SK-N-SH (cell line): Measurements from ENCODE around the gene KASH5.

ENCODE experiments used
- CTCF ChIP-seq: fragments of 200-600 bp; sonication (generic); IDR thresholded peaks from 2 replicates; pipeline ENCODE4 v1.6.1; 2017; ENCODE audit warnings: antibody characterized with exemption, mild to moderate bottlenecking, moderate library complexity
- EZH2phosphoT487 ChIP-seq: fragments of 200-600 bp; sonication (generic); IDR thresholded peaks from 2 replicates; pipeline ENCODE4 v1.6.1; 2017; ENCODE audit warnings: low read depth, mixed run types, mild to moderate bottlenecking, antibody characterized with exemption, moderate library complexity, borderline replicate concordance
- GABPA ChIP-seq: IDR thresholded peaks from 2 replicates; pipeline ENCODE4 v1.4.0; 2012; ENCODE audit warnings: low read depth, mild to moderate bottlenecking
- JUND ChIP-seq: IDR thresholded peaks from 2 replicates; pipeline ENCODE4 v1.4.0; 2012
- PBX3 ChIP-seq: IDR thresholded peaks from 2 replicates; pipeline ENCODE4; 2012
- POLR2AphosphoS5 ChIP-seq: IDR thresholded peaks from 2 replicates; pipeline ENCODE4 v1.6.1; 2012; ENCODE audit warnings: low read depth, low read length
- USF1 ChIP-seq: IDR thresholded peaks from 2 replicates; pipeline ENCODE4 v1.4.0; 2012; ENCODE audit warnings: low read depth, borderline replicate concordance
- USF2 ChIP-seq: fragments of 150-350 bp; IDR thresholded peaks from 2 replicates; pipeline ENCODE4 v1.6.1; 2017; ENCODE audit warnings: antibody characterized with exemption, low read length, low read depth, borderline replicate concordance

- TF ChIP-seq EZH2phosphoT487 (peak; percentile 91; the same call in 1 of the 2 replicates), GABPA (no peak), USF2 (no peak), JUND (no peak), USF1 (no peak), CTCF (no peak), POLR2AphosphoS5 (no peak), PBX3 (no peak)
Observed at GRCh38 chr19:49427855-49428546, 40.0 kb downstream of the KASH5 start.
